Keratinocyte (primary cell): ENCODE measurements around the gene PCIF1.

Source experiments
- CTCF ChIP-seq, 3 experiments: IDR thresholded peaks in 1 of 3; conservative IDR thresholded peaks in 1 of 3; optimal IDR thresholded peaks in 1 of 3; 2 replicates in 2 of 3; 3 replicates in 1 of 3; pipeline versions ENCODE3 to v1.5.1; 2011; ENCODE audit warnings: low read length in 3 of 3, mild to moderate bottlenecking in 3 of 3, moderate library complexity in 2 of 3, control low read depth in 1 of 3, inconsistent platforms in 1 of 3; ENCODE audit not compliant: insufficient read depth in 2 of 3; ENCODE audit errors: extremely low read depth in 1 of 3
- EZH2 ChIP-seq: IDR thresholded peaks from one replicate; pipeline ENCODE4 v1.6.1; 2012; ENCODE audit warnings: inconsistent platforms, mild to moderate bottlenecking, low read length, moderate library complexity

GRCh38 chr20:45913116-45913515 is 21.4 kb upstream of the PCIF1 start:
- TF ChIP-seq CTCF (optimal IDR thresholded peaks at IDR 0.05 in 1 of 3, IDR thresholded peaks at IDR 0.05 in 1 of 3, conservative IDR thresholded peaks at IDR 0.05 in 1 of 3; ENCODE audit: extremely low read depth in 1 of 3, insufficient read depth in 2 of 3, low read length in 3 of 3) (no peak), EZH2 (no peak)
